ENCODE results near the gene ADCY2.

Gene ADCY2

GRCh38 chr5:7673658-7674057 is 277.7 kb downstream of the ADCY2 start:
- DNase-seq: no peak

- DNase-seq: no peak
Measured at GRCh38 chr5:7676455-7676854, 280.5 kb downstream of the ADCY2 start.

- DNase-seq: no peak
Measured at GRCh38 chr5:7678030-7678429, 282.1 kb downstream of the ADCY2 start.

GRCh38 chr5:7679663-7680062 is 283.7 kb downstream of the ADCY2 start:
- no peak for DNase-seq

- DNase-seq: no peak
Measured at GRCh38 chr5:7680260-7680659, 284.3 kb downstream of the ADCY2 start.

- no peak for DNase-seq
Measured at GRCh38 chr5:7682379-7682778, 286.4 kb downstream of the ADCY2 start.

GRCh38 chr5:7683753-7684152 is 287.8 kb downstream of the ADCY2 start:
- DNase-seq: no peak

GRCh38 chr5:7684826-7685225 is 288.9 kb downstream of the ADCY2 start:
- DNase-seq: no peak

GRCh38 chr5:7686794-7687193 is 290.9 kb downstream of the ADCY2 start:
- DNase-seq: no peak

GRCh38 chr5:7690557-7690956 is 294.6 kb downstream of the ADCY2 start:
- no peak for DNase-seq

- no peak for DNase-seq
Measured at GRCh38 chr5:7705261-7705660, 309.3 kb downstream of the ADCY2 start.

- DNase-seq: no peak
Measured at GRCh38 chr5:7705736-7706135, 309.8 kb downstream of the ADCY2 start.

GRCh38 chr5:7706256-7706655 is 310.3 kb downstream of the ADCY2 start:
- no peak for DNase-seq

- DNase-seq: no peak
Measured at GRCh38 chr5:7714119-7714518, 318.2 kb downstream of the ADCY2 start.

GRCh38 chr5:7714697-7715096 is 318.8 kb downstream of the ADCY2 start:
- DNase-seq: no peak

GRCh38 chr5:7717691-7718090 is 321.8 kb downstream of the ADCY2 start:
- no peak for DNase-seq

- DNase-seq: no peak
Measured at GRCh38 chr5:7728076-7728475, 332.1 kb downstream of the ADCY2 start.

GRCh38 chr5:7741415-7742065 is 345.6 kb downstream of the ADCY2 start:
- no peak for DNase-seq

GRCh38 chr5:7742241-7742656 is 346.3 kb downstream of the ADCY2 start:
- no peak for DNase-seq

- peak; percentile 33 for DNase-seq
Measured at GRCh38 chr5:7745882-7746610, 350.1 kb downstream of the ADCY2 start.

- DNase-seq: no peak
Measured at GRCh38 chr5:7747728-7748127, 351.8 kb downstream of the ADCY2 start.

- DNase-seq: no peak
Measured at GRCh38 chr5:7749626-7750025, 353.7 kb downstream of the ADCY2 start.

- DNase-seq: no peak
Measured at GRCh38 chr5:7751874-7752273, 355.9 kb downstream of the ADCY2 start.

GRCh38 chr5:7753181-7753580 is 357.2 kb downstream of the ADCY2 start:
- DNase-seq: no peak

- no peak for DNase-seq
Measured at GRCh38 chr5:7753596-7753995, 357.7 kb downstream of the ADCY2 start.
